ENCODE results near the gene CABP4. TPM values are rescaled to one million over a fixed set of nuclear protein-coding genes. Genes with fewer than 3 reads are reported as not detected.
A peak's percentile ranks its signal among the peaks of the same experiment; 100 is the strongest.

The CABP4 gene
- total and polyA plus RNA-seq, 10 of the 15 experiments (the other 5 are each of a cell fraction or from before 2014, with no cell fraction given), result 0.04 to 0.41 (median 0.14) TPM; not detected in 2

GRCh38 chr11:67483831-67484665, 28.9 kb downstream of the CABP4 start (continued):
- TF ChIP-seq, protein P1, sequence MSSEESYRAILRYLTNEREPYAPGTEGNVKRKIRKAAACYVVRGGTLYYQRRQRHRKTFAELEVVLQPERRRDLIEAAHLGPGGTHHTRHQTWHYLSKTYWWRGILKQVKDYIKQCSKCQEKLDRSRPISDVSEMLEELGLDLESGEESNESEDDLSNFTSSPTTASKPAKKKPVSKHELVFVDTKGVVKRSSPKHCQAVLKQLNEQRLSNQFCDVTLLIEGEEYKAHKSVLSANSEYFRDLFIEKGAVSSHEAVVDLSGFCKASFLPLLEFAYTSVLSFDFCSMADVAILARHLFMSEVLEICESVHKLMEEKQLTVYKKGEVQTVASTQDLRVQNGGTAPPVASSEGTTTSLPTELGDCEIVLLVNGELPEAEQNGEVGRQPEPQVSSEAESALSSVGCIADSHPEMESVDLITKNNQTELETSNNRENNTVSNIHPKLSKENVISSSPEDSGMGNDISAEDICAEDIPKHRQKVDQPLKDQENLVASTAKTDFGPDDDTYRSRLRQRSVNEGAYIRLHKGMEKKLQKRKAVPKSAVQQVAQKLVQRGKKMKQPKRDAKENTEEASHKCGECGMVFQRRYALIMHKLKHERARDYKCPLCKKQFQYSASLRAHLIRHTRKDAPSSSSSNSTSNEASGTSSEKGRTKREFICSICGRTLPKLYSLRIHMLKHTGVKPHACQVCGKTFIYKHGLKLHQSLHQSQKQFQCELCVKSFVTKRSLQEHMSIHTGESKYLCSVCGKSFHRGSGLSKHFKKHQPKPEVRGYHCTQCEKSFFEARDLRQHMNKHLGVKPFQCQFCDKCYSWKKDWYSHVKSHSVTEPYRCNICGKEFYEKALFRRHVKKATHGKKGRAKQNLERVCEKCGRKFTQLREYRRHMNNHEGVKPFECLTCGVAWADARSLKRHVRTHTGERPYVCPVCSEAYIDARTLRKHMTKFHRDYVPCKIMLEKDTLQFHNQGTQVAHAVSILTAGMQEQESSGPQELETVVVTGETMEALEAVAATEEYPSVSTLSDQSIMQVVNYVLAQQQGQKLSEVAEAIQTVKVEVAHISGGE (CRISPR knock-in tag; IDR thresholded peaks at IDR 0.05), result no peak
- TF ChIP-seq, protein P2, sequence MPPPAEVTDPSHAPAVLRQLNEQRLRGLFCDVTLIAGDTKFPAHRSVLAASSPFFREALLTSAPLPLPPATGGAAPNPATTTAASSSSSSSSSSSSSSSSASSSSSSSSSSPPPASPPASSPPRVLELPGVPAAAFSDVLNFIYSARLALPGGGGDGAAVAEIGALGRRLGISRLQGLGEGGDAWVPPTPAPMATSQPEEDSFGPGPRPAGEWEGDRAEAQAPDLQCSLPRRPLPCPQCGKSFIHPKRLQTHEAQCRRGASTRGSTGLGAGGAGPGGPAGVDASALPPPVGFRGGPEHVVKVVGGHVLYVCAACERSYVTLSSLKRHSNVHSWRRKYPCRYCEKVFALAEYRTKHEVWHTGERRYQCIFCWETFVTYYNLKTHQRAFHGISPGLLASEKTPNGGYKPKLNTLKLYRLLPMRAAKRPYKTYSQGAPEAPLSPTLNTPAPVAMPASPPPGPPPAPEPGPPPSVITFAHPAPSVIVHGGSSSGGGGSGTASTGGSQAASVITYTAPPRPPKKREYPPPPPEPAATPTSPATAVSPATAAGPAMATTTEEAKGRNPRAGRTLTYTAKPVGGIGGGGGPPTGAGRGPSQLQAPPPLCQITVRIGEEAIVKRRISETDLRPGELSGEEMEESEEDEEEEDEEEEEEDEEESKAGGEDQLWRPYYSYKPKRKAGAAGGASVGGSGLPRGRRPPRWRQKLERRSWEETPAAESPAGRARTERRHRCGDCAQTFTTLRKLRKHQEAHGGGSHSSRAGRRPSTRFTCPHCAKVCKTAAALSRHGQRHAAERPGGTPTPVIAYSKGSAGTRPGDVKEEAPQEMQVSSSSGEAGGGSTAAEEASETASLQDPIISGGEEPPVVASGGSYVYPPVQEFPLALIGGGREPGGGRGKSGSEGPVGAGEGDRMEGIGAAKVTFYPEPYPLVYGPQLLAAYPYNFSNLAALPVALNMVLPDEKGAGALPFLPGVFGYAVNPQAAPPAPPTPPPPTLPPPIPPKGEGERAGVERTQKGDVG (CRISPR knock-in tag; IDR thresholded peaks at IDR 0.05), result no peak
- TF ChIP-seq TCF12 (IDR thresholded peaks at IDR 0.05; ENCODE audit: low read depth, low read length) (0 out of 2 replicates have a peak, but pooled peaks have one; percentile 49), CBFB (IDR thresholded peaks at IDR 0.05; ENCODE audit: low read depth) (peak; percentile 9; the same call in 1 of the 2 replicates), SREBF1 (IDR thresholded peaks at IDR 0.05; ENCODE audit: low read length) (no peak), CBX3 (IDR thresholded peaks at IDR 0.05; ENCODE audit: borderline replicate concordance, low read depth) (no peak), HDAC6 (IDR thresholded peaks at IDR 0.05; ENCODE audit: unreplicated experiment) (no peak), CHD1 (IDR thresholded peaks at IDR 0.05; ENCODE audit: low read depth, low read length) (no peak), EZH2 (IDR thresholded peaks at IDR 0.05; ENCODE audit: borderline replicate concordance, control insufficient read depth, low read depth, low read length) (no peak), MXI1 (IDR thresholded peaks at IDR 0.05; ENCODE audit: low read depth, low read length) (peak; percentile 52), ESRRA (IDR thresholded peaks at IDR 0.05; ENCODE audit: low read length) (no peak)
- TF ChIP-seq, protein P3, sequence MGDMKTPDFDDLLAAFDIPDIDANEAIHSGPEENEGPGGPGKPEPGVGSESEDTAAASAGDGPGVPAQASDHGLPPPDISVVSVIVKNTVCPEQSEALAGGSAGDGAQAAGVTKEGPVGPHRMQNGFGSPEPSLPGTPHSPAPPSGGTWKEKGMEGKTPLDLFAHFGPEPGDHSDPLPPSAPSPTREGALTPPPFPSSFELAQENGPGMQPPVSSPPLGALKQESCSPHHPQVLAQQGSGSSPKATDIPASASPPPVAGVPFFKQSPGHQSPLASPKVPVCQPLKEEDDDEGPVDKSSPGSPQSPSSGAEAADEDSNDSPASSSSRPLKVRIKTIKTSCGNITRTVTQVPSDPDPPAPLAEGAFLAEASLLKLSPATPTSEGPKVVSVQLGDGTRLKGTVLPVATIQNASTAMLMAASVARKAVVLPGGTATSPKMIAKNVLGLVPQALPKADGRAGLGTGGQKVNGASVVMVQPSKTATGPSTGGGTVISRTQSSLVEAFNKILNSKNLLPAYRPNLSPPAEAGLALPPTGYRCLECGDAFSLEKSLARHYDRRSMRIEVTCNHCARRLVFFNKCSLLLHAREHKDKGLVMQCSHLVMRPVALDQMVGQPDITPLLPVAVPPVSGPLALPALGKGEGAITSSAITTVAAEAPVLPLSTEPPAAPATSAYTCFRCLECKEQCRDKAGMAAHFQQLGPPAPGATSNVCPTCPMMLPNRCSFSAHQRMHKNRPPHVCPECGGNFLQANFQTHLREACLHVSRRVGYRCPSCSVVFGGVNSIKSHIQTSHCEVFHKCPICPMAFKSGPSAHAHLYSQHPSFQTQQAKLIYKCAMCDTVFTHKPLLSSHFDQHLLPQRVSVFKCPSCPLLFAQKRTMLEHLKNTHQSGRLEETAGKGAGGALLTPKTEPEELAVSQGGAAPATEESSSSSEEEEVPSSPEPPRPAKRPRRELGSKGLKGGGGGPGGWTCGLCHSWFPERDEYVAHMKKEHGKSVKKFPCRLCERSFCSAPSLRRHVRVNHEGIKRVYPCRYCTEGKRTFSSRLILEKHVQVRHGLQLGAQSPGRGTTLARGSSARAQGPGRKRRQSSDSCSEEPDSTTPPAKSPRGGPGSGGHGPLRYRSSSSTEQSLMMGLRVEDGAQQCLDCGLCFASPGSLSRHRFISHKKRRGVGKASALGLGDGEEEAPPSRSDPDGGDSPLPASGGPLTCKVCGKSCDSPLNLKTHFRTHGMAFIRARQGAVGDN (IDR thresholded peaks at IDR 0.05), result peak; percentile 29; the same call in 1 of the 2 replicates
- TF ChIP-seq, protein P4, sequence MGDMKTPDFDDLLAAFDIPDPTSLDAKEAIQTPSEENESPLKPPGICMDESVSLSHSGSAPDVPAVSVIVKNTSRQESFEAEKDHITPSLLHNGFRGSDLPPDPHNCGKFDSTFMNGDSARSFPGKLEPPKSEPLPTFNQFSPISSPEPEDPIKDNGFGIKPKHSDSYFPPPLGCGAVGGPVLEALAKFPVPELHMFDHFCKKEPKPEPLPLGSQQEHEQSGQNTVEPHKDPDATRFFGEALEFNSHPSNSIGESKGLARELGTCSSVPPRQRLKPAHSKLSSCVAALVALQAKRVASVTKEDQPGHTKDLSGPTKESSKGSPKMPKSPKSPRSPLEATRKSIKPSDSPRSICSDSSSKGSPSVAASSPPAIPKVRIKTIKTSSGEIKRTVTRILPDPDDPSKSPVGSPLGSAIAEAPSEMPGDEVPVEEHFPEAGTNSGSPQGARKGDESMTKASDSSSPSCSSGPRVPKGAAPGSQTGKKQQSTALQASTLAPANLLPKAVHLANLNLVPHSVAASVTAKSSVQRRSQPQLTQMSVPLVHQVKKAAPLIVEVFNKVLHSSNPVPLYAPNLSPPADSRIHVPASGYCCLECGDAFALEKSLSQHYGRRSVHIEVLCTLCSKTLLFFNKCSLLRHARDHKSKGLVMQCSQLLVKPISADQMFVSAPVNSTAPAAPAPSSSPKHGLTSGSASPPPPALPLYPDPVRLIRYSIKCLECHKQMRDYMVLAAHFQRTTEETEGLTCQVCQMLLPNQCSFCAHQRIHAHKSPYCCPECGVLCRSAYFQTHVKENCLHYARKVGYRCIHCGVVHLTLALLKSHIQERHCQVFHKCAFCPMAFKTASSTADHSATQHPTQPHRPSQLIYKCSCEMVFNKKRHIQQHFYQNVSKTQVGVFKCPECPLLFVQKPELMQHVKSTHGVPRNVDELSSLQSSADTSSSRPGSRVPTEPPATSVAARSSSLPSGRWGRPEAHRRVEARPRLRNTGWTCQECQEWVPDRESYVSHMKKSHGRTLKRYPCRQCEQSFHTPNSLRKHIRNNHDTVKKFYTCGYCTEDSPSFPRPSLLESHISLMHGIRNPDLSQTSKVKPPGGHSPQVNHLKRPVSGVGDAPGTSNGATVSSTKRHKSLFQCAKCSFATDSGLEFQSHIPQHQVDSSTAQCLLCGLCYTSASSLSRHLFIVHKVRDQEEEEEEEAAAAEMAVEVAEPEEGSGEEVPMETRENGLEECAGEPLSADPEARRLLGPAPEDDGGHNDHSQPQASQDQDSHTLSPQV (IDR thresholded peaks at IDR 0.05), result no peak

Data from GM12878 (cell line).